HEK293T (cell line): ENCODE data around the gene THRB.

Source experiments
- BHLHE40 ChIP-seq: fragments of 450-650 bp; IDR thresholded peaks from 2 replicates; pipeline ENCODE4 v1.6.1; 2016; ENCODE audit warnings: mild to moderate bottlenecking, moderate library complexity, borderline replicate concordance
- FOXA1 ChIP-seq: fragments of 450-650 bp; IDR thresholded peaks from 2 replicates; pipeline ENCODE4 v1.6.1; 2016; ENCODE audit warnings: mild to moderate bottlenecking
- FOXK2 ChIP-seq: fragments of 450-650 bp; IDR thresholded peaks from 2 replicates; pipeline ENCODE4 v1.6.1; 2016; ENCODE audit warnings: mild to moderate bottlenecking
- LEF1 ChIP-seq: fragments of 450-650 bp; IDR thresholded peaks from 2 replicates; pipeline ENCODE4 v1.6.1; 2017; ENCODE audit warnings: mild to moderate bottlenecking, borderline replicate concordance
- NFRKB ChIP-seq: fragments of 450-650 bp; IDR thresholded peaks from 2 replicates; pipeline ENCODE4 v1.6.1; 2016; ENCODE audit warnings: mild to moderate bottlenecking, moderate library complexity
- SP1 ChIP-seq: fragments of 450-650 bp; IDR thresholded peaks from 2 replicates; pipeline ENCODE4 v1.6.1; 2017

GRCh38 chr3:24191801-24192403 lies 302.7 kb downstream of the THRB start:
- TF ChIP-seq SP1 (no peak), BHLHE40 (no peak), FOXK2 (no peak), FOXA1 (no peak), NFRKB (no peak), LEF1 (no peak)
